ENCODE results near the gene MYO1F.

DNA sequence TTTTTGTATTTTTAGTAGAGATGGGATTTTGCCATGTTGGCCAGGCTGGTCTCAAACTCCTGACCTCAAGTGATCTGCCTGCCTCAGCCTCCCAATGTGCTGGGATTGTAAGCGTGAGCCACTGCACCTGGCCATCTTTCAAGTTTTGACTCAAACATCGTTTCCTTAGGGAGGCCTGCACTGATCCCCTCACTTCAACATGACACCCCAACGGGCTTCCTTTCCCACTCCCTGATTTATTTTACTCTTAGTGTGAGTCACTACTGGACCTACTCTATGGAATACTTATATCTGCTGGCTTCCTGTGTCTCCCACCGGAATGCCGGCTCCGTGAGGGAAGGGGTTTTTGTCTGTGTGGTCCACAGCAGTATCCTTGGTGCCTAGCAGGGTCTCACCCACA lies 37.8 kb upstream of the MYO1F start:
- TF ChIP-seq SP1 (IDR thresholded peaks at IDR 0.05), result no peak
- no peak for TF ChIP-seq NFRKB (IDR thresholded peaks at IDR 0.05)
- no peak for TF ChIP-seq BHLHE40 (IDR thresholded peaks at IDR 0.05; ENCODE audit: borderline replicate concordance)
- no peak for TF ChIP-seq SUZ12 (IDR thresholded peaks at IDR 0.05)
- TF ChIP-seq PKNOX1 (IDR thresholded peaks at IDR 0.05), result no peak
- no peak for TF ChIP-seq FOXM1 (IDR thresholded peaks at IDR 0.05; ENCODE audit: borderline replicate concordance)
- TF ChIP-seq TARDBP (IDR thresholded peaks at IDR 0.05), result no peak

Measured in HEK293T (cell line).